Naive thymus-derived CD8-positive, alpha-beta T cell (primary cell): ENCODE results near the gene PSD2. TPM values are rescaled to one million over a fixed set of nuclear protein-coding genes. Genes with fewer than 3 reads are reported as not detected.
"Not testable (repeated sequence)": the region's sequence is repeated elsewhere in the genome, so short reads cannot be mapped to it uniquely, and the experiment has no call there.

Experiments used
- ATAC-seq, 2 donors: fragments of 150-1000 bp; cut with Tn5 transposase in 1 of 2; sonication (Bioruptor Pico), chemical (Tn5 transposase) in 1 of 2; 1 replicate in 1 of 2; 2 replicates in 1 of 2; pipeline ENCODE4 v1.10.0; 2021; ENCODE audit warnings: mild to moderate bottlenecking in 2 of 2, moderate library complexity in 2 of 2
- POLR2A ChIA-PET: fragments of 350-600 bp; sonication (Branson Sonifier 250); formaldehyde crosslinking; loops from one replicate; lab custom pipeline; 2021; ENCODE audit warnings: antibody characterized with exemption; lab: Charles Lee
- DNase-seq, 10 donors: peaks; one replicate each; pipeline versions ENCODE4 v3.0.0 to v3.0.0-alpha.2; 2020 to 2022
- H3K27ac Mint-ChIP-seq, 10 donors: one replicate each; pipeline ENCODE4 v1.8.0; 2020 to 2022; ENCODE audit warnings: mild to moderate bottlenecking in 10 of 10, mixed read lengths in 10 of 10, moderate library complexity in 4 of 10, inconsistent platforms in 1 of 10
- H3K27me3 Mint-ChIP-seq, 5 donors: one replicate each; pipeline ENCODE4 v1.8.0; 2021 to 2022; ENCODE audit warnings: mixed read lengths in 5 of 5
- H3K36me3 Mint-ChIP-seq, 3 donors: one replicate each; pipeline ENCODE4 v1.8.0; 2020 to 2022; ENCODE audit warnings: mixed read lengths in 3 of 3, mild to moderate bottlenecking in 2 of 3, inconsistent platforms in 1 of 3
- H3K4me1 Mint-ChIP-seq, 4 donors: one replicate each; pipeline ENCODE4 v1.8.0; 2021 to 2022; ENCODE audit warnings: mixed read lengths in 4 of 4
- H3K4me3 Mint-ChIP-seq, 10 donors: one replicate each; pipeline ENCODE4 v1.8.0; 2020 to 2022; ENCODE audit warnings: mild to moderate bottlenecking in 10 of 10, mixed read lengths in 10 of 10, moderate library complexity in 6 of 10, inconsistent platforms in 1 of 10
- H3K9me3 Mint-ChIP-seq, 9 donors: one replicate each; pipeline ENCODE4 v1.8.0; 2020 to 2022; ENCODE audit warnings: mixed read lengths in 9 of 9, mild to moderate bottlenecking in 3 of 9, inconsistent platforms in 1 of 9, moderate library complexity in 1 of 9
- polyA plus RNA-seq, 3 donors: library from polyadenylated mRNA; unstranded; fragments of 300-500 nt; fragmentation: Illumina TruSeq; gene quantifications; one replicate each; pipeline ENCODE4 v1.2.3, GENCODE V29; 2021
- total RNA-seq, 8 experiments: library from RNA in 2 of 8; stranded (reverse) in 2 of 8; gene quantifications; one replicate each; pipeline ENCODE4 v1.2.3 and lab custom pipeline; 2021 to 2026

The PSD2 gene
- total and polyA plus RNA-seq, 5 experiments from 2014 or later, result 0.08 to 0.19 (median 0.08) TPM; not detected in 2

GRCh38 chr5:139784488-139784887, 11.1 kb upstream of the PSD2 start:
- POLR2A ChIA-PET, result no interaction called here
- no peak for ATAC-seq

GRCh38 chr5:139787257-139787567, 8.4 kb upstream of the PSD2 start:
- H3K27ac Mint-ChIP-seq, result peak overlapping the region in 1 of 10 donors; percentile 64
- DNase-seq (no peak), ATAC-seq (peak in 1 of 2 donors; percentile 3)
- POLR2A ChIA-PET, result interaction anchor here (0.5 to 2.2 kb wide), 3 partner anchors 9 to 182 kb away, joined by 3 to 5 read pairs (median 4); no protein-coding TSS in a partner anchor
- peak overlapping the region; percentile 73 to 90 (median 86) for H3K4me3 Mint-ChIP-seq
- peaks cover 7 to 28% (median 20%) of the 10 kb centered on the region in 5 donors for H3K27me3 Mint-ChIP-seq
- no peaks in the 10 kb centered on the region for H3K9me3 Mint-ChIP-seq
- no peaks in the 10 kb centered on the region for H3K36me3 Mint-ChIP-seq
- peaks cover 0 to 9% (median 6%) of the 10 kb centered on the region in 4 donors for H3K4me1 Mint-ChIP-seq

More at GRCh38 chr5:139784488-139784887, 11.1 kb upstream of the PSD2 start:
- no peaks in the 10 kb centered on the region for H3K9me3 Mint-ChIP-seq
- no peak for DNase-seq
- no peaks in the 10 kb centered on the region for H3K36me3 Mint-ChIP-seq
- H3K27ac Mint-ChIP-seq, result peak overlapping the region in 1 of 10 donors; percentile 21
- peaks cover 8 to 28% (median 17%) of the 10 kb centered on the region in 5 donors for H3K27me3 Mint-ChIP-seq
- H3K4me1 Mint-ChIP-seq, result peaks cover 0 to 6% (median 3%) of the 10 kb centered on the region in 4 donors
- H3K4me3 Mint-ChIP-seq, result no peak overlapping the region

- peak; percentile 88 for ATAC-seq
- Mint-ChIP-seq H3K9me3 (no peaks in the 10 kb centered on the region), H3K36me3 (no peaks in the 10 kb centered on the region), H3K27me3 (peaks cover 7 to 32% (median 23%) of the 10 kb centered on the region in 5 donors), H3K27ac (peak overlapping the region in 2 of 10 donors; percentile 41 to 64), H3K4me1 (peaks cover 0 to 9% (median 6%) of the 10 kb centered on the region in 4 donors), H3K4me3 (peak overlapping the region; percentile 73 to 90 (median 86))
- DNase-seq, result peak; percentile 68 to 97 (median 84)
- POLR2A ChIA-PET, result interaction anchor here (0.5 to 2.2 kb wide), 4 partner anchors 9 to 181 kb away, joined by 3 to 5 read pairs (median 4); no protein-coding TSS in a partner anchor
Observed at GRCh38 chr5:139787568-139788293, 7.9 kb upstream of the PSD2 start.

- no peaks in the 10 kb centered on the region for H3K36me3 Mint-ChIP-seq
- DNase-seq (peak in 1 of 10 donors; percentile 50), ATAC-seq (no peak)
- POLR2A ChIA-PET, result interaction anchor here (1.5 to 2.2 kb wide), 2 partner anchors 59 to 181 kb away, joined by 4 to 5 read pairs; no protein-coding TSS in a partner anchor
- no peaks in the 10 kb centered on the region for H3K9me3 Mint-ChIP-seq
- H3K4me1 Mint-ChIP-seq, result peaks cover 0 to 9% (median 6%) of the 10 kb centered on the region in 4 donors
- H3K27me3 Mint-ChIP-seq, result peaks cover 7 to 37% (median 26%) of the 10 kb centered on the region in 5 donors
- peak overlapping the region in 1 of 10 donors; percentile 73 for H3K27ac Mint-ChIP-seq
- H3K4me3 Mint-ChIP-seq, result peak overlapping the region in 8 of 10 donors; percentile 60 to 76 (median 72)
Observed at GRCh38 chr5:139788294-139788910, 7.2 kb upstream of the PSD2 start.

- ATAC-seq, result no peak
- Mint-ChIP-seq H3K4me1 (peaks cover 0 to 9% (median 7%) of the 10 kb centered on the region in 4 donors), H3K9me3 (no peaks in the 10 kb centered on the region), H3K4me3 (peak overlapping the region in 8 of 10 donors; percentile 22 to 76 (median 58)), H3K27me3 (peaks cover 8 to 37% (median 27%) of the 10 kb centered on the region in 5 donors), H3K27ac (peak overlapping the region in 2 of 10 donors; percentile 31 to 73), H3K36me3 (no peaks in the 10 kb centered on the region)
- POLR2A ChIA-PET, result interaction anchor here (1.5 to 1.8 kb wide), 2 partner anchors 58 to 59 kb away, joined by 3 to 4 read pairs; no protein-coding TSS in a partner anchor
- DNase-seq, result no peak
Observed at GRCh38 chr5:139789116-139789844, 6.3 kb upstream of the PSD2 start.

- H3K9me3 Mint-ChIP-seq, result no peaks in the 10 kb centered on the region
- no peak for ATAC-seq
- peaks cover under 1 to 11% (median 11%) of the 10 kb centered on the region in 4 donors for H3K4me1 Mint-ChIP-seq
- peak in 1 of 10 donors; percentile 44 for DNase-seq
- peak overlapping the region in 1 of 10 donors; percentile 72 for H3K4me3 Mint-ChIP-seq
- POLR2A ChIA-PET, result interaction anchor here (1.8 kb wide), 1 partner anchor 59 kb away, joined by 3 read pairs; no protein-coding TSS in a partner anchor
- peaks cover 8 to 37% (median 27%) of the 10 kb centered on the region in 5 donors for H3K27me3 Mint-ChIP-seq
- H3K27ac Mint-ChIP-seq, result peak overlapping the region in 1 of 10 donors; percentile 31
- H3K36me3 Mint-ChIP-seq, result no peaks in the 10 kb centered on the region
Observed at GRCh38 chr5:139789845-139790189, 5.8 kb upstream of the PSD2 start.

GRCh38 chr5:139792218-139792617, 3.4 kb upstream of the PSD2 start:
- ATAC-seq, result no peak

GRCh38 chr5:139792655-139793054, 3.0 kb upstream of the PSD2 start:
- not testable (repeated sequence) for H3K9me3 Mint-ChIP-seq, ATAC-seq, DNase-seq, H3K4me3 Mint-ChIP-seq, H3K36me3 Mint-ChIP-seq
- H3K27me3 Mint-ChIP-seq, result peaks cover 7 to 45% (median 36%) of the 10 kb centered on the region in 5 donors
- H3K4me1 Mint-ChIP-seq, result peaks cover 6 to 16% (median 15%) of the 10 kb centered on the region in 4 donors
- H3K27ac Mint-ChIP-seq, result peak overlapping the region in 1 of 10 donors; percentile 29
- POLR2A ChIA-PET, result interaction anchor here (0.9 kb wide), 1 partner anchor 63 kb away, joined by 3 read pairs; no protein-coding TSS in a partner anchor

More at GRCh38 chr5:139792218-139792617, 3.4 kb upstream of the PSD2 start:
- H3K9me3 Mint-ChIP-seq, result no peaks in the 10 kb centered on the region
- H3K4me3 Mint-ChIP-seq, result no peak overlapping the region
- POLR2A ChIA-PET, result no interaction called here
- peak in 1 of 10 donors; percentile 38 for DNase-seq
- peaks cover 6 to 41% (median 31%) of the 10 kb centered on the region in 5 donors for H3K27me3 Mint-ChIP-seq
- H3K4me1 Mint-ChIP-seq, result peaks cover 6 to 17% (median 15%) of the 10 kb centered on the region in 4 donors
- no peak overlapping the region for H3K27ac Mint-ChIP-seq
- H3K36me3 Mint-ChIP-seq, result no peaks in the 10 kb centered on the region

GRCh38 chr5:139794067-139794846, 1.4 kb upstream of the PSD2 start:
- H3K4me1 Mint-ChIP-seq, result peaks cover 6 to 13% (median 11%) of the 10 kb centered on the region in 4 donors
- no peak for ATAC-seq
- POLR2A ChIA-PET, result no interaction called here
- no peak overlapping the region for H3K27ac Mint-ChIP-seq
- H3K36me3 Mint-ChIP-seq, result no peaks in the 10 kb centered on the region
- H3K4me3 Mint-ChIP-seq, result peak overlapping the region; percentile 42 to 77 (median 66)
- no peaks in the 10 kb centered on the region for H3K9me3 Mint-ChIP-seq
- H3K27me3 Mint-ChIP-seq, result peaks cover 15 to 58% (median 52%) of the 10 kb centered on the region in 5 donors
- no peak for DNase-seq

- ATAC-seq, result peak; percentile 13 to 41
- peaks cover 6 to 11% (median 10%) of the 10 kb centered on the region in 4 donors for H3K4me1 Mint-ChIP-seq
- H3K27ac Mint-ChIP-seq, result peak overlapping the region in 1 of 10 donors; percentile 43
- POLR2A ChIA-PET, result interaction anchor here (1.4 kb wide), 1 partner anchor 9 kb away, joined by 4 read pairs; no protein-coding TSS in a partner anchor
- peaks cover 21 to 75% (median 67%) of the 10 kb centered on the region in 5 donors for H3K27me3 Mint-ChIP-seq
- H3K9me3 Mint-ChIP-seq, result no peaks in the 10 kb centered on the region
- H3K36me3 Mint-ChIP-seq, result peaks cover 0 to 3% (median 0%) of the 10 kb centered on the region in 3 donors
- DNase-seq, result peak in 1 of 10 donors; percentile 56
- H3K4me3 Mint-ChIP-seq, result peak overlapping the region; percentile 44 to 83 (median 57)
Observed at GRCh38 chr5:139796061-139796806, 626 bp downstream of the PSD2 start.
